BE2C (cell line): ENCODE data around the gene PRSS38. TPM values are rescaled to one million over a fixed set of nuclear protein-coding genes. Genes with fewer than 3 reads are reported as not detected.

ENCODE experiments used
- DNase-seq: peaks from one replicate; pipeline ENCODE4 v3.0.0-alpha.2; 2020
- H3K27me3 ChIP-seq: fragments of 250-450 bp; sonication (Bioruptor Pico); 2 replicates; pipeline ENCODE4 v1.5.1; 2020; ENCODE audit warnings: mild to moderate bottlenecking
- H3K36me3 ChIP-seq: fragments of 250-450 bp; sonication (Bioruptor Pico); 2 replicates; pipeline ENCODE4 v1.5.1; 2020; ENCODE audit warnings: mild to moderate bottlenecking
- H3K4me1 ChIP-seq: fragments of 250-450 bp; sonication (Bioruptor Pico); 2 replicates; pipeline ENCODE4 v1.5.1; 2020
- H3K4me3 ChIP-seq: 2 replicates; pipeline ENCODE4 v1.5.1; 2011; ENCODE audit warnings: low read depth, low read length
- H3K9me3 ChIP-seq: fragments of 250-450 bp; sonication (Bioruptor Pico); 2 replicates; pipeline ENCODE4 v1.5.1; 2020
- CTCF ChIP-seq: IDR thresholded peaks from 2 replicates; pipeline ENCODE4 v1.5.1; 2012; ENCODE audit warnings: mild to moderate bottlenecking, low read depth, low read length
- polyA plus RNA-seq: library from polyadenylated mRNA; unstranded; fragments of >200 nt; gene quantifications from one replicate; pipeline ENCODE4 v1.2.1, GENCODE V29; 2012; ENCODE audit warnings: low read depth, missing spikeins; ENCODE audit not compliant: insufficient read length, insufficient read depth

The PRSS38 gene
- not detected for polyA plus RNA-seq

- TF ChIP-seq CTCF = no peak
- DNase-seq = no peak
- H3K27me3 ChIP-seq = no peaks in the 10 kb centered on the region
- peaks cover 3% of the 10 kb centered on the region; the same call in 1 of the 2 replicates for H3K9me3 ChIP-seq
- H3K4me1 ChIP-seq = no peaks in the 10 kb centered on the region
- no peak within 1 kb of the TSS for H3K4me3 ChIP-seq
- no peaks in the 10 kb centered on the region for H3K36me3 ChIP-seq
These were observed at the start of gene PRSS38 for GRCh38 chr1:227815468-227816409. PRSS38 (plus strand) TSS chr1:227815675; CDS start chr1:227815717, 42 bp downstream.

GRCh38 chr1:227766015-227766634, 49.4 kb upstream of the PRSS38 start:
- DNase-seq = no peak
- H3K4me1 ChIP-seq = no peaks in the 10 kb centered on the region
- H3K4me3 ChIP-seq = no peak overlapping the region
- H3K36me3 ChIP-seq = peaks cover 26% of the 10 kb centered on the region
- no peak for TF ChIP-seq CTCF
- H3K9me3 ChIP-seq = no peaks in the 10 kb centered on the region
- H3K27me3 ChIP-seq = no peaks in the 10 kb centered on the region

- no peak for TF ChIP-seq CTCF
These were observed 48.7 kb upstream of the PRSS38 start for GRCh38 chr1:227766653-227767277.

GRCh38 chr1:227767401-227768124, 47.9 kb upstream of the PRSS38 start:
- Histone ChIP-seq H3K4me1 (no peaks in the 10 kb centered on the region), H3K9me3 (no peaks in the 10 kb centered on the region), H3K36me3 (peaks cover 24% of the 10 kb centered on the region)

More at GRCh38 chr1:227766653-227767277, 48.7 kb upstream of the PRSS38 start:
- H3K36me3 ChIP-seq = peaks cover 26% of the 10 kb centered on the region
- DNase-seq = no peak
- no peak overlapping the region for H3K4me3 ChIP-seq
- H3K4me1 ChIP-seq = no peaks in the 10 kb centered on the region
- no peaks in the 10 kb centered on the region for H3K9me3 ChIP-seq
- H3K27me3 ChIP-seq = no peaks in the 10 kb centered on the region

GRCh38 chr1:227768125-227768439, 47.4 kb upstream of the PRSS38 start:
- DNase-seq = no peak
- peaks cover 24% of the 10 kb centered on the region for H3K36me3 ChIP-seq
- no peaks in the 10 kb centered on the region for H3K9me3 ChIP-seq
- no peak for TF ChIP-seq CTCF
- H3K4me3 ChIP-seq = no peak overlapping the region
- H3K27me3 ChIP-seq = no peaks in the 10 kb centered on the region
- H3K4me1 ChIP-seq = no peaks in the 10 kb centered on the region

More at GRCh38 chr1:227767401-227768124, 47.9 kb upstream of the PRSS38 start:
- no peak for TF ChIP-seq CTCF
- no peak for DNase-seq
- Histone ChIP-seq H3K27me3 (no peaks in the 10 kb centered on the region), H3K4me3 (no peak overlapping the region)
